Panc1 (cell line): ENCODE results near the gene KIF4A. TPM values are rescaled to one million over a fixed set of nuclear protein-coding genes. Genes with fewer than 3 reads are reported as not detected.

Source experiments
- ATAC-seq: fragments of 200-7000 bp; cut with Tn5 transposase; 2 replicates; pipeline ENCODE4 v1.9.1; 2020; ENCODE audit warnings: mild to moderate bottlenecking, moderate library complexity
- Bru-seq: library from RNA; stranded (reverse); fragments of 400-500 nt; gene quantifications from one replicate; lab custom pipeline; 2021; lab: Mats Ljungman, UMichigan
- BruChase-seq, 2 experiments: library from RNA; stranded (reverse); fragments of 400-500 nt; gene quantifications; one replicate each; lab custom pipeline; 2021; lab: Mats Ljungman, UMichigan
- BruUV-seq: library from RNA; stranded (reverse); fragments of 400-500 nt; replicated peaks from 2 replicates; lab custom pipeline; 2021; lab: Mats Ljungman, UMichigan
- CTCF ChIA-PET: fragments of 300-600 bp; sonication (Branson Sonifier 250); formaldehyde crosslinking; loops from one replicate; lab custom pipeline; 2022; ENCODE audit warnings: antibody characterized with exemption; lab: Charles Lee
- POLR2A ChIA-PET: fragments of 300-600 bp; sonication (Branson Sonifier 250); formaldehyde crosslinking; loops from one replicate; lab custom pipeline; 2022; ENCODE audit warnings: antibody characterized with exemption; lab: Charles Lee
- DNase-seq: peaks from one replicate; pipeline ENCODE4 v3.0.0-alpha.2; 2010; ENCODE audit warnings: low read depth, low spot score
- H3K27ac ChIP-seq: 2 replicates; pipeline ENCODE4 v1.5.1; 2011; ENCODE audit warnings: mild to moderate bottlenecking, low read length, inconsistent platforms
- H3K27me3 ChIP-seq: fragments of 200-500 bp; sonication (Bioruptor generic); 2 replicates; pipeline ENCODE4 v1.6.0; 2014; ENCODE audit warnings: low read length, inconsistent platforms; ENCODE audit not compliant: control insufficient read depth, insufficient read depth
- H3K36me3 ChIP-seq: fragments of 200-500 bp; sonication (Bioruptor generic); 2 replicates; pipeline ENCODE4 v1.5.1; 2014; ENCODE audit warnings: inconsistent platforms, mild to moderate bottlenecking, low read length, moderate library complexity; ENCODE audit not compliant: control insufficient read depth, insufficient read depth
- H3K4me1 ChIP-seq: 2 replicates; pipeline ENCODE4 v1.5.1; 2011; ENCODE audit warnings: inconsistent platforms, mild to moderate bottlenecking, low read length, moderate library complexity; ENCODE audit not compliant: control insufficient read depth, insufficient read depth
- H3K4me3 ChIP-seq, 2 experiments: 2 replicates each; pipeline ENCODE4 v1.5.1; 2011 to 2012; ENCODE audit warnings: low read depth in 2 of 2, low read length in 2 of 2, mild to moderate bottlenecking in 2 of 2, inconsistent platforms in 1 of 2, moderate library complexity in 1 of 2
- H3K9me3 ChIP-seq: fragments of 200-500 bp; sonication (Bioruptor generic); 2 replicates; pipeline ENCODE4 v1.5.1; 2014; ENCODE audit warnings: low read depth, mild to moderate bottlenecking, inconsistent platforms, low read length, moderate library complexity; ENCODE audit not compliant: control insufficient read depth, insufficient read depth
- POLR2AphosphoS5 ChIP-seq: IDR thresholded peaks from 2 replicates; pipeline ENCODE4 v1.6.1; 2012; ENCODE audit warnings: mild to moderate bottlenecking, low read depth, low read length, moderate library complexity
- SIN3A ChIP-seq: IDR thresholded peaks from 2 replicates; pipeline ENCODE4 v1.6.1; 2012; ENCODE audit warnings: low read depth, mild to moderate bottlenecking, low read length, moderate library complexity, borderline replicate concordance; ENCODE audit not compliant: insufficient read depth
- TCF7L2 ChIP-seq: IDR thresholded peaks from 2 replicates; pipeline ENCODE4 v1.6.1; 2011; ENCODE audit warnings: mild to moderate bottlenecking, low read depth, low read length, inconsistent platforms
- in situ Hi-C: cut with HindIII; loops from 2 replicates; pipeline ENCODE4 v1.10.0; 2016; ENCODE audit warnings: low sequenced_read_pairs, low pct_unique_long_range_greater_than_20kb
- intact Hi-C: fragments of 100-400 bp; cut with micrococcal nuclease; formaldehyde crosslinking; loops from one replicate; pipeline ENCODE4 v1.10.0; 2022; ENCODE audit not compliant: unreplicated experiment
- long read RNA-seq: library from polyadenylated mRNA; unstranded; transcript quantifications from one replicate; pipeline ENCODE4 v2.0.0, GENCODE V29; 2021; ENCODE audit not compliant: unreplicated experiment
- polyA plus RNA-seq: library from polyadenylated mRNA; unstranded; fragments of >200 nt; gene quantifications from one replicate; pipeline ENCODE4 v1.2.1, GENCODE V29; 2012; ENCODE audit warnings: missing spikeins; ENCODE audit not compliant: insufficient read length
- total RNA-seq: library from RNA; stranded (reverse); gene quantifications from one replicate; pipeline ENCODE4 v1.2.1, GENCODE V29; 2021; ENCODE audit not compliant: unreplicated experiment
- TF ChIP-seq, protein P1 (sequence below): fragments of 450-650 bp; IDR thresholded peaks from 2 replicates; pipeline ENCODE4 v1.5.1; 2017; ENCODE audit warnings: mild to moderate bottlenecking
- TF ChIP-seq, protein P2 (sequence below), 2 experiments: IDR thresholded peaks; 2 replicates each; pipeline ENCODE4 v1.6.1; 2011 to 2012; ENCODE audit warnings: low read depth in 2 of 2, control low read depth in 1 of 2, low read length in 1 of 2, mild to moderate bottlenecking in 1 of 2, moderate library complexity in 1 of 2; ENCODE audit not compliant: insufficient read depth in 1 of 2

KIF4A gene, protein sequence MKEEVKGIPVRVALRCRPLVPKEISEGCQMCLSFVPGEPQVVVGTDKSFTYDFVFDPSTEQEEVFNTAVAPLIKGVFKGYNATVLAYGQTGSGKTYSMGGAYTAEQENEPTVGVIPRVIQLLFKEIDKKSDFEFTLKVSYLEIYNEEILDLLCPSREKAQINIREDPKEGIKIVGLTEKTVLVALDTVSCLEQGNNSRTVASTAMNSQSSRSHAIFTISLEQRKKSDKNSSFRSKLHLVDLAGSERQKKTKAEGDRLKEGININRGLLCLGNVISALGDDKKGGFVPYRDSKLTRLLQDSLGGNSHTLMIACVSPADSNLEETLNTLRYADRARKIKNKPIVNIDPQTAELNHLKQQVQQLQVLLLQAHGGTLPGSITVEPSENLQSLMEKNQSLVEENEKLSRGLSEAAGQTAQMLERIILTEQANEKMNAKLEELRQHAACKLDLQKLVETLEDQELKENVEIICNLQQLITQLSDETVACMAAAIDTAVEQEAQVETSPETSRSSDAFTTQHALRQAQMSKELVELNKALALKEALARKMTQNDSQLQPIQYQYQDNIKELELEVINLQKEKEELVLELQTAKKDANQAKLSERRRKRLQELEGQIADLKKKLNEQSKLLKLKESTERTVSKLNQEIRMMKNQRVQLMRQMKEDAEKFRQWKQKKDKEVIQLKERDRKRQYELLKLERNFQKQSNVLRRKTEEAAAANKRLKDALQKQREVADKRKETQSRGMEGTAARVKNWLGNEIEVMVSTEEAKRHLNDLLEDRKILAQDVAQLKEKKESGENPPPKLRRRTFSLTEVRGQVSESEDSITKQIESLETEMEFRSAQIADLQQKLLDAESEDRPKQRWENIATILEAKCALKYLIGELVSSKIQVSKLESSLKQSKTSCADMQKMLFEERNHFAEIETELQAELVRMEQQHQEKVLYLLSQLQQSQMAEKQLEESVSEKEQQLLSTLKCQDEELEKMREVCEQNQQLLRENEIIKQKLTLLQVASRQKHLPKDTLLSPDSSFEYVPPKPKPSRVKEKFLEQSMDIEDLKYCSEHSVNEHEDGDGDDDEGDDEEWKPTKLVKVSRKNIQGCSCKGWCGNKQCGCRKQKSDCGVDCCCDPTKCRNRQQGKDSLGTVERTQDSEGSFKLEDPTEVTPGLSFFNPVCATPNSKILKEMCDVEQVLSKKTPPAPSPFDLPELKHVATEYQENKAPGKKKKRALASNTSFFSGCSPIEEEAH
- total RNA-seq (62.6 TPM), Bru-seq, nascent RNA (percentile 89 among the genes with signal in this experiment), BruChase-seq, experiment 1, labeled RNA remaining after a 2-hour chase (percentile 76 among the genes with signal in this experiment), BruChase-seq, experiment 2, labeled RNA remaining after a 6-hour chase (percentile 84 among the genes with signal in this experiment)
- 15.1 TPM for polyA plus RNA-seq
- long read RNA-seq, full-length matches to known transcripts = 83 of 149 reads
- long read RNA-seq, partial matches to known transcripts = 51 of 149 reads
- long read RNA-seq, other reads (novel, unspliced or antisense) = 15 of 149 reads

DNA sequence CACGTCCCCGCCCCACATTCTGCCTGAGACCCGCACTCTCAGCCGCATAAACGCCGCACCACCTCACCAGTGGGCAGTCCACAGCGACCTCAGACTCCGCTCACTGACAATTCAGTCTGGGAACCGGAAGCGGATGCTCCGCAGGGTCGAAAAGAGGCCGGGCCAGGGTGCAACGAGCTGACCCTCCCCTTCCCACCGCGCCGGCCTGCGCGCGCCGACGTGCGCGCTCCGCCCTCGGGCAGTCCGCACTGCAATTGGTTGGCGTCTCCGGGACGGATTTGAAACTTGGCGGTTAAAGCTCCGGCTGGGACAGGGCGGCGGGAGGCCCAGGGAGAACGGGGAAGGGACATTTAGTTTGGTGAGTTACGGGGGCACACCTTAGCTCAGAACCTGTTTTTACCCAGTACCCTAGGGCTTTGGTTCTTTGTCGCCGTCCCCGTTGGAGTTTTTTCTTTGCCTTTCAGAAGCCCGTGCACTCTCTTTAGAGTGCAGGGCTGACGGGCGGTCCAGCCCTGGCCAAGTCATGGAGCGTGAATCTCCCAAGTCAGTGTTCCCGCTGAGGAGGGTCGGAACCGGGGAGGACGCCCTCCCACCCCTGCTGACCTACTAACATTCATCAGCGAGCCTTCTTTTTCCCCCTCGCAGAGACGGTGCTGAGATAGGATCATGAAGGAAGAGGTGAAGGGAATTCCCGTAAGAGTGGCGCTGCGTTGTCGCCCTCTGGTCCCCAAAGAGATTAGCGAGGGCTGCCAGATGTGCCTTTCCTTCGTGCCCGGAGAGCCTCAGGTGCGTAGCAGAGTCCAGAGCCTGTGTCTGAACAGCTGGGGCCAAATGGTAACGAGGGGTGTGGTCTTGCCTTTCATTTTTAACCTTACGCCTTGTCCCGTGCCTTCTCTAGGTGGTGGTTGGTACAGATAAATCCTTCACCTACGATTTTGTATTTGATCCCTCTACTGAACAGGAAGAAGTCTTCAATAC lies at the start of gene KIF4A, which contains the start of gene PDZD11:
KIF4A (plus strand) TSS at position 312 of the 978 bp plus-strand sequence; CDS start at position 667, 355 bp downstream.
PDZD11 (minus strand) TSS at position 135 of the 978 bp plus-strand sequence. CDS start 586 bp downstream, outside the sequence.
- H3K27ac ChIP-seq = peak within 1 kb of the TSS; percentile 74
- DNase-seq (peak; percentile 64), ATAC-seq (peak; percentile 99)
- no peaks in the 10 kb centered on the region for H3K27me3 ChIP-seq
- TSS peak; percentile 81 for BruUV-seq
- no peaks in the 10 kb centered on the region for H3K9me3 ChIP-seq
- CTCF ChIA-PET = no interaction called here
- H3K36me3 ChIP-seq = peaks cover 7% of the 10 kb centered on the region; the same call in 1 of the 2 replicates
- in situ Hi-C loops = no loop called here
- peak within 1 kb of the TSS; percentile 86 to 90 for H3K4me3 ChIP-seq
- POLR2A ChIA-PET = no interaction called here
- no peak for TF ChIP-seq TCF7L2
- peak; percentile 98 for TF ChIP-seq SIN3A
- peak; percentile 84 for TF ChIP-seq POLR2AphosphoS5
- TF ChIP-seq, protein P1, sequence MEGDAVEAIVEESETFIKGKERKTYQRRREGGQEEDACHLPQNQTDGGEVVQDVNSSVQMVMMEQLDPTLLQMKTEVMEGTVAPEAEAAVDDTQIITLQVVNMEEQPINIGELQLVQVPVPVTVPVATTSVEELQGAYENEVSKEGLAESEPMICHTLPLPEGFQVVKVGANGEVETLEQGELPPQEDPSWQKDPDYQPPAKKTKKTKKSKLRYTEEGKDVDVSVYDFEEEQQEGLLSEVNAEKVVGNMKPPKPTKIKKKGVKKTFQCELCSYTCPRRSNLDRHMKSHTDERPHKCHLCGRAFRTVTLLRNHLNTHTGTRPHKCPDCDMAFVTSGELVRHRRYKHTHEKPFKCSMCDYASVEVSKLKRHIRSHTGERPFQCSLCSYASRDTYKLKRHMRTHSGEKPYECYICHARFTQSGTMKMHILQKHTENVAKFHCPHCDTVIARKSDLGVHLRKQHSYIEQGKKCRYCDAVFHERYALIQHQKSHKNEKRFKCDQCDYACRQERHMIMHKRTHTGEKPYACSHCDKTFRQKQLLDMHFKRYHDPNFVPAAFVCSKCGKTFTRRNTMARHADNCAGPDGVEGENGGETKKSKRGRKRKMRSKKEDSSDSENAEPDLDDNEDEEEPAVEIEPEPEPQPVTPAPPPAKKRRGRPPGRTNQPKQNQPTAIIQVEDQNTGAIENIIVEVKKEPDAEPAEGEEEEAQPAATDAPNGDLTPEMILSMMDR = no peak
- TF ChIP-seq, protein P2, sequence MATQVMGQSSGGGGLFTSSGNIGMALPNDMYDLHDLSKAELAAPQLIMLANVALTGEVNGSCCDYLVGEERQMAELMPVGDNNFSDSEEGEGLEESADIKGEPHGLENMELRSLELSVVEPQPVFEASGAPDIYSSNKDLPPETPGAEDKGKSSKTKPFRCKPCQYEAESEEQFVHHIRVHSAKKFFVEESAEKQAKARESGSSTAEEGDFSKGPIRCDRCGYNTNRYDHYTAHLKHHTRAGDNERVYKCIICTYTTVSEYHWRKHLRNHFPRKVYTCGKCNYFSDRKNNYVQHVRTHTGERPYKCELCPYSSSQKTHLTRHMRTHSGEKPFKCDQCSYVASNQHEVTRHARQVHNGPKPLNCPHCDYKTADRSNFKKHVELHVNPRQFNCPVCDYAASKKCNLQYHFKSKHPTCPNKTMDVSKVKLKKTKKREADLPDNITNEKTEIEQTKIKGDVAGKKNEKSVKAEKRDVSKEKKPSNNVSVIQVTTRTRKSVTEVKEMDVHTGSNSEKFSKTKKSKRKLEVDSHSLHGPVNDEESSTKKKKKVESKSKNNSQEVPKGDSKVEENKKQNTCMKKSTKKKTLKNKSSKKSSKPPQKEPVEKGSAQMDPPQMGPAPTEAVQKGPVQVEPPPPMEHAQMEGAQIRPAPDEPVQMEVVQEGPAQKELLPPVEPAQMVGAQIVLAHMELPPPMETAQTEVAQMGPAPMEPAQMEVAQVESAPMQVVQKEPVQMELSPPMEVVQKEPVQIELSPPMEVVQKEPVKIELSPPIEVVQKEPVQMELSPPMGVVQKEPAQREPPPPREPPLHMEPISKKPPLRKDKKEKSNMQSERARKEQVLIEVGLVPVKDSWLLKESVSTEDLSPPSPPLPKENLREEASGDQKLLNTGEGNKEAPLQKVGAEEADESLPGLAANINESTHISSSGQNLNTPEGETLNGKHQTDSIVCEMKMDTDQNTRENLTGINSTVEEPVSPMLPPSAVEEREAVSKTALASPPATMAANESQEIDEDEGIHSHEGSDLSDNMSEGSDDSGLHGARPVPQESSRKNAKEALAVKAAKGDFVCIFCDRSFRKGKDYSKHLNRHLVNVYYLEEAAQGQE (IDR thresholded peaks at IDR 0.05; ENCODE audit: insufficient read depth in 1 of 2, low read depth in 2 of 2, low read length in 1 of 2) = no peak
- intact Hi-C loops = no loop called here
- peaks cover 19% of the 10 kb centered on the region for H3K4me1 ChIP-seq
